Measurements from ENCODE around the gene GPM6B. TPM values are rescaled to one million over a fixed set of nuclear protein-coding genes. Genes with fewer than 3 reads are reported as not detected.
A peak's percentile ranks its signal among the peaks of the same experiment; 100 is the strongest.

GPM6B gene
- total RNA-seq, 1 experiment from 2014 or later = 154 TPM

GRCh38 chrX:13778916-13779315 is 38.0 kb downstream of the GPM6B start:
- in situ Hi-C loops (cut with HindIII; ENCODE audit: low sequenced_read_pairs) = no loop called here
- DNase-seq (ENCODE audit: low spot score) = no peak

- in situ Hi-C loops (cut with HindIII; ENCODE audit: low sequenced_read_pairs) = no loop called here
- no peak for DNase-seq (ENCODE audit: low spot score)
Measured at GRCh38 chrX:13776387-13776786, 40.5 kb downstream of the GPM6B start.

DNA sequence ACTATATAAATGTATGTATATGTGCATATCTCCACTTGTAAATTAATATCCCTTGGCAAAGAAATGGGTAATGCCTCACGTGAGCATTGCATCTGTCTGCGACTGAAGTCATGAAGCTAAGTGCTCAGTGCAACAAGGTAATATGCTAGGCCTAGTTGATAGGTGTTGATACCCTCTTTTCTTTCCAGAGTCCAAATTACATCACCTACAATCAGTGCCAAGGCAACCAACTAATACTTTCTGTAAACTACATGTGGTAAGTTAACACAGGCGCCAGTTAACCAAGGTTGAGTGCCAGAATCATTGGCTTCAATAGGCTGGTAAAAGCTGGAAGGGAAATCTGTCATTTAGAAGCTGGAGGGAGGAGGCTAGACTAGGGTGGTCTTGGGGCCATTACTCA is 41.1 kb downstream of the GPM6B start:
- no peak for DNase-seq (ENCODE audit: low spot score)

GRCh38 chrX:13774696-13775095 is 42.2 kb downstream of the GPM6B start:
- in situ Hi-C loops (cut with HindIII; ENCODE audit: low sequenced_read_pairs) = no loop called here
- no peak for DNase-seq (ENCODE audit: low spot score)

More for the DNA sequence above, 41.1 kb downstream of the GPM6B start:
- in situ Hi-C loops (cut with HindIII; ENCODE audit: low sequenced_read_pairs) = no loop called here

DNA sequence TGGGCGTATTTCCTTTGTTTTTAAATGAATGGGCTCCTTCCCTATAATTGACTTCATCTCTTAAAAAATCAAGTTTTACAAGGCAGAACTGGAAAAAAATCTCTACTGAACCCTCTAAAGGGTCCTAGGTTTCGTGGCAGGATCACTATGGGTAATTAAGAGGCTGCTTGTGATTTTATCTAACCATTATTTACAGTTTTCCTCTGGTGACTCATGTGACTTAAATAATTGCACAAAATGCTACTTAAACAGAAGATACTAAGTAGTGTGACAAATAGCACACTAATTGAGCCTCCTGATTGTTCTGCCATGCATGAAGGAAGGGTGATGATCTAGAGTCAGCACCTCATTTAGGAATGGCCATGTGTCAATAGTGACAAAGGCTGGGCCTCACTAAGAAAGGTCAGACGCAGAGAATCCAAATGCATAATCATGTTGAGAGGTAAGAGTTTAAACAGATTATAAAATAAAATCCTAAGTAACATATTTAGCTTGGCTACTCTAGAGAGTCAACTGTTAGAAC is 46.8 kb downstream of the GPM6B start:
- DNase-seq (ENCODE audit: low spot score) = no peak
- in situ Hi-C loops (cut with HindIII; ENCODE audit: low sequenced_read_pairs) = no loop called here

DNA sequence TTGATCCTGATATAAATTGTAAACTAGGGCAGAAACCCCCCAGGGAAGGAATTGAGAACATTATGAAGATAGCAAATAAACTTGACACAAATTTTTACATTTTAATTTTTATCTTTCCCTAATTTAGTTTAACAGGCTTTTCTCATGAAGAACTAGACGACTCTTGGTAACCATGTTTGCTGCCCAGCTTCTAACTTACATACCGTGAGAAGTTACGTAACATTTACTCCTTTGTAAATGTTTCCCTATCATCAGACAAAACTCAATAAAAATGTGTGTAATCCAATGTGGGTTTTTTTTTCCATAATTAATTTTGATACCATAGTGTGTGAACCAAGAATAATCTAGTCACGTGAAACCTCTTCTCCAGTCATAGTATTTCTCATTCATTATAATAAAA is 48.0 kb downstream of the GPM6B start:
- DNase-seq (ENCODE audit: low spot score) = no peak
- in situ Hi-C loops (cut with HindIII; ENCODE audit: low sequenced_read_pairs) = no loop called here

- in situ Hi-C loops (cut with HindIII; ENCODE audit: low sequenced_read_pairs) = no loop called here
- peak; percentile 86 for DNase-seq (ENCODE audit: low spot score)
Measured at GRCh38 chrX:13764765-13765164, 52.1 kb downstream of the GPM6B start.

- in situ Hi-C loops (cut with HindIII; ENCODE audit: low sequenced_read_pairs) = no loop called here
- no peak for DNase-seq (ENCODE audit: low spot score)
Measured at GRCh38 chrX:13764281-13764680, 52.6 kb downstream of the GPM6B start.

- in situ Hi-C loops (cut with HindIII; ENCODE audit: low sequenced_read_pairs) = no loop called here
- no peak for DNase-seq (ENCODE audit: low spot score)
Measured at GRCh38 chrX:13763489-13763888, 53.4 kb downstream of the GPM6B start.

GRCh38 chrX:13761606-13762414 is 55.1 kb downstream of the GPM6B start:
- DNase-seq (ENCODE audit: low spot score) = no peak
- in situ Hi-C loops (cut with HindIII; ENCODE audit: low sequenced_read_pairs) = no loop called here

DNA sequence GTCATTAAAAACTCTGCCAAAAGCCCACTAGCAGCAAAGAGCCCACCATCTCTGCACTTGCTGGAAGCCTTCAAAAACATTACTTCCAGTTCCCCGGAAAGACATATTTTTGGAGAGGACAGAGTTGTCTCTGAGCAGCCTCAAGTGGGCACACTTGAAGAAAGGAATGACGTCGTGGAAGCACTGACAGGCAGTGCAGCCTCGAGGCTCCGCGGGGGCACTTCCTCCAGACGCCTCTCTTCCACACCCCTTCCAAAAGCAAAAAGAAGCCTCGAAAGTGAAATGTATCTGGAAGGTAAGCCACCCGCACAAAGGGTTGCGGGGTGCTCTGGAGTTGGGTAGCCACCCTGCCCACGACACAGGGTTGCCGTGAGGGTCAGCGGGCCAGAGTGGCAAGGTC is 56.5 kb downstream of the GPM6B start:
- in situ Hi-C loops (cut with HindIII; ENCODE audit: low sequenced_read_pairs) = no loop called here
- no peak for DNase-seq (ENCODE audit: low spot score)

DNA sequence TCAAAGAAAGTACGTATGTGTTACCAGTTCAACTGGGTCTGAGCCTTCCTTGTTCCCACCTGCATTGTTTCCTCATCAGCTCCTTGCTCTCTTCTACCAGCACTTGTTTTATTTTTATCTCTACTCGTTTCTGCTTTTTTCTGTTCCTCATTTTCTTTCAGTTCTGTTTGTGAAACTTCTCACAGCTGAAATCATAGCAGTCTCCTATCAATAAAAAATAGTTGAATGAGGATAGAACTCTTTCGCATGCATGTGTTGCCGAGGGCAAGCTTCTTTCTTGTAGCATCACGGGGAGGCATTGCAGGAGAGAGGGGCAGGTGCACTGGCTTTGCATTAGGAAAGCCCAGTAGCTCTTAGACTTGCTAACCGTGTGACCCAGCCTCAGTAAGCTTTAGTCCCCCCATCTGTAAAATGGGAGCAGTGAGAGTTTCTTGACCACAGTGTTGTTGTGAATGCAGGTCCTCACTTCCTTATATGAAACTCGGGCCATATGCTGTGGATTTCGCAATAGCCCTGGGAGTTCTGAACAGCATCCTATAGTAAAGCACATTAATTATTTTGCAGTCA is 57.7 kb downstream of the GPM6B start:
- no peak for DNase-seq (ENCODE audit: low spot score)
- in situ Hi-C loops (cut with HindIII; ENCODE audit: low sequenced_read_pairs) = no loop called here

DNA sequence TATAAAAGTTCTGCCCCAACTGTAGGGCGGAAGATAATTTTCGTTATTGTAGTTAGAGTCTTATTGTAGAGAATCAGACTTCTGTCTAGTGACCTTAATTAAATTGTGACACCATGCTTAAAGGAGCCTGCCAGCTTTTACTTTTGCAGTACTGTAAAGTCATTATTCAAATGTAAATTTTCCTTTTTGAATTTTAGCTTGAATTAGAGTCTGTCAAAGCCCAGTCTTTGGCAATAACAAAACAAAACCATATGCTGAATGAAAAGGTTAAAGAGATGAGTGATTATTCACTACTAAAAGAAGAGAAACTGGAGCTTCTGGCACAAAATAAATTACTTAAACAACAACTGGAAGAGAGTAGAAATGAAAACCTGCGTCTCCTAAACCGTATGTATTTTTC is 60.5 kb downstream of the GPM6B start:
- in situ Hi-C loops (cut with HindIII; ENCODE audit: low sequenced_read_pairs) = no loop called here
- no peak for DNase-seq (ENCODE audit: low spot score)

DNA sequence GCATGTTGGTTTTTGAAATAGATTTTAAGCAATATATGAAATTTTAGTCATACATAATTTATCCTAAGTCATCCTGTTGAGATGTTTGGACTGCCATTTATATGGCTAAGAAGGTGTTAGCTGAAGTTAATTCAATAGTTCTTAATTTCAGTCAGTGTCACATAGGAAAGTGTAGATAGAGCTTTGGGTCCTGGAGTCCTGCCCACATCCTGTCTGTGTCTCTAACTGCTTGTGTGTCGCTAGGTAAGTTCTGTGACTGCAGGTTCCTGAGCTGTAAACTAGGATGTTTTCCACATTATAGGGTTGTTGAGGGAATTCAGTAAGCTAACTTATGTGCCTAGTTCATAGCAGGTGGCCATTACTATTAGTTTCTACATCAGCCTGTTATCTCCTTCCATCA is 61.6 kb downstream of the GPM6B start:
- no peak for DNase-seq (ENCODE audit: low spot score)
- in situ Hi-C loops (cut with HindIII; ENCODE audit: low sequenced_read_pairs) = no loop called here

DNA sequence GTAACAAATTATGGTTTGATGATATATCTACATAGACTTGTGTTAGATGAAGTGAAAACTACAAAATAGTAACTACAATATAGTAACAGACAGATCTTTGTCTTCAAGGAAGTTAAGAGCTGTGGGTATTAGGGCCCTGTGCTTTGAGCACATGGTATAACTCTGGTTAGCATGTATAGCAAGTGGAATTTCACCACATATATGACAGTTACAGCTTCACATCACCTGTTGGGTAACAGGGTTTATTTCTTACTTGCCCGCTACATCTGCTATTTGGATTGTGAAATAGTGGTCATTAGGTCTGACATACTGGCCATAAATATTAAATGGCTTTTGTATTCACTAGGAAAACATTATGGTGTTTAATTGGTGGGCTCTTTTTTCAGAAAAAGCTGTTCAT is 62.1 kb downstream of the GPM6B start:
- in situ Hi-C loops (cut with HindIII; ENCODE audit: low sequenced_read_pairs) = no loop called here
- DNase-seq (ENCODE audit: low spot score) = no peak

DNA sequence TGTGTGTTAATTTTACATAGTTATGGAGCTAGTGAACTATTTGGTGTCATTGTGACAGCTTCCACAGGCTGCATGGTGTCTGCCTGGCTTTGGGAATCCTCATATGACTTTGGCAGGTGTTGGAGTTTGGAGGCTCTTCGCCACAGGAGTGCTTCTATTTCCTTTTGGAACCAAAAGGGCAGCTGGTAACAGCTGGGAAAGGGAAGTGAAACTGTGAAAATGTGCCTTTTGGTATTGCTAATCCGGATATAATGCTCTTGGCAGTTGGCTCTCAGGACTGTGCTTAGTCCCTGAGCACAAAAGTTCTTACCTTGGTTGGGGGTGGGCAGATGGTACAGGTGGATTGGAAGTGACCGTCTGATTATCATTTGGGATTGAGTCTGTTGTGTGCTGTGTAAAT is 64.2 kb downstream of the GPM6B start:
- DNase-seq (ENCODE audit: low spot score) = no peak
- in situ Hi-C loops (cut with HindIII; ENCODE audit: low sequenced_read_pairs) = no loop called here

GRCh38 chrX:13752141-13752540 is 64.8 kb downstream of the GPM6B start:
- in situ Hi-C loops (cut with HindIII; ENCODE audit: low sequenced_read_pairs) = no loop called here
- no peak for DNase-seq (ENCODE audit: low spot score)

DNA sequence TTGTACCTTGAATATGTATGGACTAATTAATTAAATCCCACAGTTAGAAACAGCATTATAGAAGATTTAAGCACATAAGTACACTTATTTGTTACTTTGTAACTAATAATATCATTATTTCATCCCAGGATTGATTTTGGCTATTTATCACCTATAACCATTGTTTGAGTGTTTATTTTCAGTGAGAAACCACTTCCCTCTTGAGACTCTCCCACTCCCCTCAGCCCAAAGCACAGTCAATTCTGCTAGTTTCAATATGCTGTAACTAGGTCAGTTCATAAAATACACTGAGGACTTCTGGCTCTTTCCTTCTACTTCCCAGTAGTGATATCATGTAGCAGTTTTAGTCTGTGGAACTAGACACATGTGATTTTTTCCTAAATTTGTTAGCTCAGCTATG is 66.1 kb downstream of the GPM6B start:
- in situ Hi-C loops (cut with HindIII; ENCODE audit: low sequenced_read_pairs) = no loop called here
- DNase-seq (ENCODE audit: low spot score) = no peak

DNA sequence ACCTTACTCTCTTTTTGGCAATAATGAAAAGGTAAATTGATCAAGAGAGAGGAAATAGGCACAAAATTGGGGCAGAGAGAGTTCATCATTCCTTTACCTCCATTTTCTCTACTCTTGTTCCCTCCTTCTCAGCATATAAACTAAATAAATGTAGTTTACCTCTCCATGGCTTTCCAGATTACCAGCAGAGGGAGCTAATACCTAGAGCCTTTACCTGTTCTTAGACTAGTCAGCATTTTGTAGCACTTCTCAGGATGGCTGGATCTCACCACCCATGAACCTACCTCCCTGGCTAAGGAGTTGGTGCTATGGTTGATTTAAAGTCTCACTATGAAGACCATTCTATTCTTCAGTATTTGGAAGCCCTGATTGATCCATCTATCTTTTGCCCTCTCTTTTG is 66.7 kb downstream of the GPM6B start:
- DNase-seq (ENCODE audit: low spot score) = peak; percentile 65
- in situ Hi-C loops (cut with HindIII; ENCODE audit: low sequenced_read_pairs) = no loop called here

GRCh38 chrX:13748486-13748885 is 68.4 kb downstream of the GPM6B start:
- DNase-seq (ENCODE audit: low spot score) = no peak
- in situ Hi-C loops (cut with HindIII; ENCODE audit: low sequenced_read_pairs) = no loop called here

GRCh38 chrX:13747836-13748235 is 69.1 kb downstream of the GPM6B start:
- peak; percentile 37 for DNase-seq (ENCODE audit: low spot score)
- in situ Hi-C loops (cut with HindIII; ENCODE audit: low sequenced_read_pairs) = no loop called here

All from G401 (cell line).